Thyroid gland (tissue), 4 donors: Measurements from ENCODE around the gene PTPRN2.

Source experiments
- CTCF ChIP-seq, 6 experiments: fragments of 200-600 bp in 3 of 6; fragments of 450-650 bp in 3 of 6; sonication (generic) in 3 of 6; IDR thresholded peaks; one replicate each; pipeline ENCODE4 v1.5.1; 2016 to 2019; ENCODE audit warnings: antibody characterized with exemption in 6 of 6, mild to moderate bottlenecking in 2 of 6, inconsistent platforms in 1 of 6, moderate library complexity in 1 of 6
- POLR2A ChIP-seq, 2 donors: fragments of 450-650 bp; IDR thresholded peaks; one replicate each; pipeline ENCODE4 v1.6.1; 2017; ENCODE audit warnings: antibody characterized with exemption in 2 of 2, mild to moderate bottlenecking in 2 of 2, moderate library complexity in 1 of 2

DNA sequence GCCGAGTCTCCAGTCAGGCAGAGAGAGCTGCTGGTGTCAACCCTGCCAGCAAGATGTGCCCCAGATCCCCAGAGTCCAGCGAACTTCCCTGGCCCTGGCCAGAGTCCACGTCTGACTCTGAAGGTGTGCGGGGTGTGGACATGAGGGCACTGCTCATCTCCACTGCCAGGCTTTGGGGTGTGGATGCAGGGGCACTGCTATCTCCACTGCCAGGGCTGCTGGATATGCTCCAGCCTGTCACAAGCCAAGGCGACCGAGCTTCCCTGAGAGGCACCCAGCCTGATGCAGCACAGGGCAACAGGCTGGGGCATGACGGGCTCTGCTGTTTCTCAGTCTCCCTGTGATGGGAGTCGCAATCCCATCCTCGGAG, 596.8 kb downstream of the PTPRN2 start:
- TF ChIP-seq CTCF (IDR thresholded peaks at IDR 0.05), result no peak
- no peak for TF ChIP-seq POLR2A (IDR thresholded peaks at IDR 0.05)
